Measurements from ENCODE around the gene SERTAD1.

The SERTAD1 gene

GRCh38 chr19:40397568-40397906, 28.3 kb downstream of the SERTAD1 start:
- peaks cover 46% of the 10 kb centered on the region for H3K27me3 ChIP-seq (replicated peaks; ENCODE audit: insufficient read depth, low read length)
- TF ChIP-seq CTCF (IDR thresholded peaks at IDR 0.05; ENCODE audit: low read length) (no peak), EZH2 (optimal IDR thresholded peaks at IDR 0.05; ENCODE audit: low read depth, low read length) (no peak), EZH2phosphoT487 (IDR thresholded peaks at IDR 0.05; ENCODE audit: low read length) (no peak)
- H3K79me2 ChIP-seq (ENCODE audit: low read length): no peaks in the 10 kb centered on the region
- no peak for DNase-seq
- H3K9me3 ChIP-seq (replicated peaks; ENCODE audit: insufficient read depth, low read length): no peaks in the 10 kb centered on the region
- H3K4me3 ChIP-seq (ENCODE audit: low read length): no peak overlapping the region
- no peaks in the 10 kb centered on the region for H3K9me2 ChIP-seq (replicated peaks; ENCODE audit: insufficient read depth, low read length)
- no peak overlapping the region for H3K4me2 ChIP-seq (ENCODE audit: low read depth, low read length)
- no peak overlapping the region for H3K27ac ChIP-seq (ENCODE audit: low read length)
- H4K20me1 ChIP-seq (ENCODE audit: insufficient read depth, low read length): no peaks in the 10 kb centered on the region
- H3F3A ChIP-seq (ENCODE audit: insufficient read depth, low read length): peaks cover 7% of the 10 kb centered on the region; the same call in 1 of the 2 replicates
- H3K4me1 ChIP-seq (ENCODE audit: low read length): no peaks in the 10 kb centered on the region
- no peak overlapping the region for H3K9ac ChIP-seq (ENCODE audit: low read length)
- H2AFZ ChIP-seq (ENCODE audit: low read length): no peak overlapping the region
- H3K36me3 ChIP-seq (replicated peaks; ENCODE audit: insufficient read depth, low read length): no peaks in the 10 kb centered on the region

- no peaks in the 10 kb centered on the region for H3K9me3 ChIP-seq (replicated peaks; ENCODE audit: insufficient read depth, low read length)
- no peak overlapping the region for H3K9ac ChIP-seq (ENCODE audit: low read length)
- H4K20me1 ChIP-seq (ENCODE audit: insufficient read depth, low read length): no peaks in the 10 kb centered on the region
- no peak for DNase-seq
- no peak overlapping the region for H2AFZ ChIP-seq (ENCODE audit: low read length)
- peaks cover 46% of the 10 kb centered on the region for H3K27me3 ChIP-seq (replicated peaks; ENCODE audit: insufficient read depth, low read length)
- H3K79me2 ChIP-seq (ENCODE audit: low read length): no peaks in the 10 kb centered on the region
- no peaks in the 10 kb centered on the region for H3K36me3 ChIP-seq (replicated peaks; ENCODE audit: insufficient read depth, low read length)
- H3K9me2 ChIP-seq (replicated peaks; ENCODE audit: insufficient read depth, low read length): no peaks in the 10 kb centered on the region
- H3K4me1 ChIP-seq (ENCODE audit: low read length): no peaks in the 10 kb centered on the region
- peak overlapping the region; percentile 70 for H3K4me2 ChIP-seq (ENCODE audit: low read depth, low read length)
- H3F3A ChIP-seq (ENCODE audit: insufficient read depth, low read length): peaks cover 7% of the 10 kb centered on the region; the same call in 1 of the 2 replicates
- TF ChIP-seq EZH2 (optimal IDR thresholded peaks at IDR 0.05; ENCODE audit: low read depth, low read length): no peak
- no peak for TF ChIP-seq EZH2phosphoT487 (IDR thresholded peaks at IDR 0.05; ENCODE audit: low read length)
- TF ChIP-seq CTCF (IDR thresholded peaks at IDR 0.05; ENCODE audit: low read length): no peak
- no peak overlapping the region for H3K27ac ChIP-seq (ENCODE audit: low read length)
- no peak overlapping the region for H3K4me3 ChIP-seq (ENCODE audit: low read length)
Measured at GRCh38 chr19:40396886-40397567, 28.8 kb downstream of the SERTAD1 start.

GRCh38 chr19:40395956-40396355, 29.8 kb downstream of the SERTAD1 start:
- H3K9me2 ChIP-seq (replicated peaks; ENCODE audit: insufficient read depth, low read length): no peaks in the 10 kb centered on the region
- no peak for TF ChIP-seq EZH2 (optimal IDR thresholded peaks at IDR 0.05; ENCODE audit: low read depth, low read length)
- TF ChIP-seq CTCF (IDR thresholded peaks at IDR 0.05; ENCODE audit: low read length): no peak
- TF ChIP-seq EZH2phosphoT487 (IDR thresholded peaks at IDR 0.05; ENCODE audit: low read length): no peak
- no peaks in the 10 kb centered on the region for H3K4me1 ChIP-seq (ENCODE audit: low read length)
- H2AFZ ChIP-seq (ENCODE audit: low read length): peak overlapping the region; percentile 35
- no peaks in the 10 kb centered on the region for H3K36me3 ChIP-seq (replicated peaks; ENCODE audit: insufficient read depth, low read length)
- no peaks in the 10 kb centered on the region for H4K20me1 ChIP-seq (ENCODE audit: insufficient read depth, low read length)
- H3F3A ChIP-seq (ENCODE audit: insufficient read depth, low read length): peaks cover 7% of the 10 kb centered on the region; the same call in 1 of the 2 replicates
- peak overlapping the region; percentile 33 for H3K4me3 ChIP-seq (ENCODE audit: low read length)
- peak; percentile 40 for DNase-seq
- H3K27ac ChIP-seq (ENCODE audit: low read length): no peak overlapping the region
- no peak overlapping the region for H3K9ac ChIP-seq (ENCODE audit: low read length)
- H3K27me3 ChIP-seq (replicated peaks; ENCODE audit: insufficient read depth, low read length): peaks cover 46% of the 10 kb centered on the region
- H3K4me2 ChIP-seq (ENCODE audit: low read depth, low read length): peak overlapping the region; percentile 70
- H3K79me2 ChIP-seq (ENCODE audit: low read length): no peaks in the 10 kb centered on the region
- no peaks in the 10 kb centered on the region for H3K9me3 ChIP-seq (replicated peaks; ENCODE audit: insufficient read depth, low read length)

Measured in MM.1S (cell line).